Testis (tissue), 3 donors: ENCODE measurements around the gene DNHD1. TPM values are rescaled to one million over a fixed set of nuclear protein-coding genes. Genes with fewer than 3 reads are reported as not detected.

Source experiments
- DNase-seq: peaks from one replicate; pipeline ENCODE4 v3.0.0-alpha.2; 2019
- H3K27ac ChIP-seq, 2 donors: fragments of 200-600 bp; sonication (generic); one replicate each; pipeline ENCODE4 v1.5.1; 2019
- H3K27me3 ChIP-seq: fragments of 200-600 bp; sonication (generic); one replicate; pipeline ENCODE4 v1.5.1; 2019
- H3K36me3 ChIP-seq: fragments of 200-600 bp; sonication (generic); one replicate; pipeline ENCODE4 v1.5.1; 2017; ENCODE audit warnings: low read depth; ENCODE audit errors: missing control alignments
- H3K4me1 ChIP-seq: fragments of 200-600 bp; sonication (generic); one replicate; pipeline ENCODE4 v1.5.1; 2019
- H3K4me3 ChIP-seq, 2 donors: fragments of 200-600 bp; sonication (generic); one replicate each; pipeline ENCODE4 v1.5.1; 2017 to 2019
- H3K9me3 ChIP-seq: fragments of 200-600 bp; sonication (generic); one replicate; pipeline ENCODE4 v1.5.1; 2017
- CTCF ChIP-seq, 3 experiments: fragments of 450-650 bp in 2 of 3; fragments of 200-600 bp in 1 of 3; sonication (generic) in 1 of 3; IDR thresholded peaks; one replicate each; pipeline ENCODE4 v1.5.1; 2016 to 2019; ENCODE audit warnings: antibody characterized with exemption in 3 of 3, mild to moderate bottlenecking in 2 of 3, moderate library complexity in 1 of 3
- POLR2A ChIP-seq: fragments of 450-650 bp; IDR thresholded peaks from one replicate; pipeline ENCODE4 v1.6.1; 2017; ENCODE audit warnings: antibody characterized with exemption, mild to moderate bottlenecking, moderate library complexity
- WGBS, 2 donors: methylation state at CpG; one replicate each; pipeline ENCODE4 v1.1.5; 2018; 5-methylcytosine and 5-hydroxymethylcytosine counted together
- intact Hi-C: fragments of 100-400 bp; cut with DNase I; formaldehyde crosslinking; loops from one replicate; pipeline ENCODE4 v1.15.1; 2023; ENCODE audit warnings: low total_unique reads
- polyA plus RNA-seq: library from polyadenylated mRNA; stranded (reverse); fragments of 350-450 nt; fragmentation: Illumina TruSeq; extraction: RNeasy Lipid Tissue Mini Kit (QIAGEN cat#74804); gene quantifications from one replicate; pipeline ENCODE4 v1.2.3, GENCODE V29; 2014; ENCODE audit warnings: low read depth, low replicate concordance; ENCODE audit not compliant: insufficient read depth
- total RNA-seq, 2 donors: library from RNA; depleted of rRNA; stranded (reverse); fragments of >200 nt; gene quantifications; one replicate each; pipeline ENCODE4 v1.2.3, GENCODE V29; 2016

The DNHD1 gene
- total and polyA plus RNA-seq, 3 donors from 2014 or later, result 66.3 to 103 (median 83.2) TPM

- Histone ChIP-seq H3K4me3 (no peak overlapping the region), H3K36me3 (no peaks in the 10 kb centered on the region), H3K4me1 (no peaks in the 10 kb centered on the region), H3K27ac (no peak overlapping the region), H3K27me3 (no peaks in the 10 kb centered on the region), H3K9me3 (no peaks in the 10 kb centered on the region)
- intact Hi-C loops, result no loop called here
- TF ChIP-seq CTCF (IDR thresholded peaks at IDR 0.05) (no peak), POLR2A (no peak)
- DNase-seq, result no peak
- WGBS, 2 donors, result 87 to 88% methylated on average over 2 of the region's 2 CpGs
Observed at GRCh38 chr11:6548121-6548520, 51.0 kb downstream of the DNHD1 start.

- intact Hi-C loops, result no loop called here
- no peak for DNase-seq
- 93 to 100% methylated on average over 3 of the region's 3 CpGs for WGBS, 2 donors
Observed at GRCh38 chr11:6548641-6549040, 51.6 kb downstream of the DNHD1 start.

GRCh38 chr11:6553634-6554033, 56.6 kb downstream of the DNHD1 start:
- Histone ChIP-seq H3K4me1 (no peaks in the 10 kb centered on the region), H3K4me3 (no peak overlapping the region), H3K27me3 (no peaks in the 10 kb centered on the region), H3K36me3 (no peaks in the 10 kb centered on the region), H3K9me3 (no peaks in the 10 kb centered on the region), H3K27ac (no peak overlapping the region)
- intact Hi-C loops, result no loop called here
- TF ChIP-seq CTCF (IDR thresholded peaks at IDR 0.05), result no peak
- TF ChIP-seq POLR2A, result no peak
- DNase-seq, result no peak

More at GRCh38 chr11:6548641-6549040, 51.6 kb downstream of the DNHD1 start:
- no peaks in the 10 kb centered on the region for H3K27me3 ChIP-seq
- H3K9me3 ChIP-seq, result no peaks in the 10 kb centered on the region
- no peak overlapping the region for H3K4me3 ChIP-seq
- H3K4me1 ChIP-seq, result no peaks in the 10 kb centered on the region
- no peak overlapping the region for H3K27ac ChIP-seq
- TF ChIP-seq CTCF (IDR thresholded peaks at IDR 0.05) (no peak), POLR2A (no peak)
- no peaks in the 10 kb centered on the region for H3K36me3 ChIP-seq

GRCh38 chr11:6554828-6555706, 58.0 kb downstream of the DNHD1 start:
- intact Hi-C loops, result no loop called here
- H3K9me3 ChIP-seq, result no peaks in the 10 kb centered on the region
- H3K4me3 ChIP-seq, result no peak overlapping the region
- H3K27me3 ChIP-seq, result no peaks in the 10 kb centered on the region
- no peak overlapping the region for H3K27ac ChIP-seq
- H3K36me3 ChIP-seq, result no peaks in the 10 kb centered on the region
- DNase-seq, result no peak
- no peaks in the 10 kb centered on the region for H3K4me1 ChIP-seq
- WGBS, 2 donors, result 89 to 93% methylated on average over 5 of the region's 5 CpGs
- no peak for TF ChIP-seq CTCF (IDR thresholded peaks at IDR 0.05)
- no peak for TF ChIP-seq POLR2A
